ENCODE measurements around the gene SCGB1C1. TPM values are rescaled to one million over a fixed set of nuclear protein-coding genes. Genes with fewer than 3 reads are reported as not detected.
A peak's percentile ranks its signal among the peaks of the same experiment; 100 is the strongest.

Gene SCGB1C1
- total and polyA plus RNA-seq, 9 of the 15 experiments (the other 6 are each of a cell fraction or from before 2014, with no cell fraction given): not detected

DNA sequence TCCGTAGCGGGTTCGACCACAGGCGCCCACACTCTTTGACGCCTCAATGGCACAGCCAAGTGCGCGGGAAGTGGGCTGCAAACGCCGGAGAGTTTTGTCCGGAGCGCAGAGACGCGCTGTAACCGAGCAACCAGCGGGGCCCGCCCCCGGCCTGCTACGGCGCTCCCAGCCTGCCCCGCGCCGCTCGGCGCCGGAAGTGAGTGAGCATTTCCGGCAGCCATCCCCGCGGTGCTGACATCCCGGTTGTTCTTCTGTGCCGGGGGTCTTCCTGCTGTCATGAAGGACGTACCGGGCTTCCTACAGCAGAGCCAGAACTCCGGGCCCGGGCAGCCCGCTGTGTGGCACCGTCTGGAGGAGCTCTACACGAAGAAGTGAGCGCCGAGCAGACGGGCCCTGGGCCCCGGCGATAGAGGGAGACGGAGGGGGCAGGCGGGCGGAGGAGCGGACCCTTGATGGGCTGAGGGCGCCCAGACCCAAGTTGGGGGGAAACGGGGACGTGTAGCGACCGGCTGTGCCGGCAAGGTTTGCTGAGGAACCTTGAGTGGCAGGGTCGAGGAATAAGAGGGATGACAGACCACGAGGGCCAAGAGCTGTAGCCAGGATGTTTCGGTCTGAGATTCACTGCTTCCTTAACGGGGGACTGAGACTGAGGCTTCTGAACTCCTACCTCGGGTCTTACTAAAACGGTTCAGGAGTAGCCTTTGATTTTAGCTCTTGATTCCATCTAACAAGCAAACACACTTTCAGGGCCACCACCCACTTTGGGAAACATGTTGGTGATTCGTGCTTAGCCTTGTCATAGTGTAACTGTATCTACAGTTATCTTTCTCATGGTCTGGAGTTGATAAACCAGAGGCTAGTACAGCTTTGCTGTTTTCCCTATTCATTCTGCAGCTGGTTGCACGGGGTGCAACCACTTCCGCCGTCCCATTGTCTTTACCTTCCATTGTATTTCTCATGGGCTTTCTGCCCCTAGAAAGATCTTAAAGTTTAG, 44.2 kb downstream of the SCGB1C1 start, which contains the start of gene PSMD13 (continued):
- TF ChIP-seq, protein P1, sequence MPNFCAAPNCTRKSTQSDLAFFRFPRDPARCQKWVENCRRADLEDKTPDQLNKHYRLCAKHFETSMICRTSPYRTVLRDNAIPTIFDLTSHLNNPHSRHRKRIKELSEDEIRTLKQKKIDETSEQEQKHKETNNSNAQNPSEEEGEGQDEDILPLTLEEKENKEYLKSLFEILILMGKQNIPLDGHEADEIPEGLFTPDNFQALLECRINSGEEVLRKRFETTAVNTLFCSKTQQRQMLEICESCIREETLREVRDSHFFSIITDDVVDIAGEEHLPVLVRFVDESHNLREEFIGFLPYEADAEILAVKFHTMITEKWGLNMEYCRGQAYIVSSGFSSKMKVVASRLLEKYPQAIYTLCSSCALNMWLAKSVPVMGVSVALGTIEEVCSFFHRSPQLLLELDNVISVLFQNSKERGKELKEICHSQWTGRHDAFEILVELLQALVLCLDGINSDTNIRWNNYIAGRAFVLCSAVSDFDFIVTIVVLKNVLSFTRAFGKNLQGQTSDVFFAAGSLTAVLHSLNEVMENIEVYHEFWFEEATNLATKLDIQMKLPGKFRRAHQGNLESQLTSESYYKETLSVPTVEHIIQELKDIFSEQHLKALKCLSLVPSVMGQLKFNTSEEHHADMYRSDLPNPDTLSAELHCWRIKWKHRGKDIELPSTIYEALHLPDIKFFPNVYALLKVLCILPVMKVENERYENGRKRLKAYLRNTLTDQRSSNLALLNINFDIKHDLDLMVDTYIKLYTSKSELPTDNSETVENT (CRISPR knock-in tag; IDR thresholded peaks at IDR 0.05): no peak
- no peak for TF ChIP-seq FIP1L1 (IDR thresholded peaks at IDR 0.05; ENCODE audit: low read depth, low read length, poor library complexity, severe bottlenecking)
- TF ChIP-seq ZNF354B (CRISPR knock-in tag; IDR thresholded peaks at IDR 0.05): no peak
- TF ChIP-seq, protein P2, sequence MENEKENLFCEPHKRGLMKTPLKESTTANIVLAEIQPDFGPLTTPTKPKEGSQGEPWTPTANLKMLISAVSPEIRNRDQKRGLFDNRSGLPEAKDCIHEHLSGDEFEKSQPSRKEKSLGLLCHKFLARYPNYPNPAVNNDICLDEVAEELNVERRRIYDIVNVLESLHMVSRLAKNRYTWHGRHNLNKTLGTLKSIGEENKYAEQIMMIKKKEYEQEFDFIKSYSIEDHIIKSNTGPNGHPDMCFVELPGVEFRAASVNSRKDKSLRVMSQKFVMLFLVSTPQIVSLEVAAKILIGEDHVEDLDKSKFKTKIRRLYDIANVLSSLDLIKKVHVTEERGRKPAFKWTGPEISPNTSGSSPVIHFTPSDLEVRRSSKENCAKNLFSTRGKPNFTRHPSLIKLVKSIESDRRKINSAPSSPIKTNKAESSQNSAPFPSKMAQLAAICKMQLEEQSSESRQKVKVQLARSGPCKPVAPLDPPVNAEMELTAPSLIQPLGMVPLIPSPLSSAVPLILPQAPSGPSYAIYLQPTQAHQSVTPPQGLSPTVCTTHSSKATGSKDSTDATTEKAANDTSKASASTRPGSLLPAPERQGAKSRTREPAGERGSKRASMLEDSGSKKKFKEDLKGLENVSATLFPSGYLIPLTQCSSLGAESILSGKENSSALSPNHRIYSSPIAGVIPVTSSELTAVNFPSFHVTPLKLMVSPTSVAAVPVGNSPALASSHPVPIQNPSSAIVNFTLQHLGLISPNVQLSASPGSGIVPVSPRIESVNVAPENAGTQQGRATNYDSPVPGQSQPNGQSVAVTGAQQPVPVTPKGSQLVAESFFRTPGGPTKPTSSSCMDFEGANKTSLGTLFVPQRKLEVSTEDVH (IDR thresholded peaks at IDR 0.05; ENCODE audit: low read depth, partially characterized antibody): peak; percentile 85
- no peak for TF ChIP-seq ARID1B (IDR thresholded peaks at IDR 0.05)
- no peak for TF ChIP-seq KAT2B (IDR thresholded peaks at IDR 0.05; ENCODE audit: low read depth, low read length)
- no peak for TF ChIP-seq ZNF324 (CRISPR knock-in tag; IDR thresholded peaks at IDR 0.05)
- TF ChIP-seq, protein P3, sequence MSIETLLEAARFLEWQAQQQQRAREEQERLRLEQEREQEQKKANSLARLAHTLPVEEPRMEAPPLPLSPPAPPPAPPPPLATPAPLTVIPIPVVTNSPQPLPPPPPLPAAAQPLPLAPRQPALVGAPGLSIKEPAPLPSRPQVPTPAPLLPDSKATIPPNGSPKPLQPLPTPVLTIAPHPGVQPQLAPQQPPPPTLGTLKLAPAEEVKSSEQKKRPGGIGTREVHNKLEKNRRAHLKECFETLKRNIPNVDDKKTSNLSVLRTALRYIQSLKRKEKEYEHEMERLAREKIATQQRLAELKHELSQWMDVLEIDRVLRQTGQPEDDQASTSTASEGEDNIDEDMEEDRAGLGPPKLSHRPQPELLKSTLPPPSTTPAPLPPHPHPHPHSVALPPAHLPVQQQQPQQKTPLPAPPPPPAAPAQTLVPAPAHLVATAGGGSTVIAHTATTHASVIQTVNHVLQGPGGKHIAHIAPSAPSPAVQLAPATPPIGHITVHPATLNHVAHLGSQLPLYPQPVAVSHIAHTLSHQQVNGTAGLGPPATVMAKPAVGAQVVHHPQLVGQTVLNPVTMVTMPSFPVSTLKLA (conservative IDR thresholded peaks at IDR 0.05): peak; percentile 68 to 79
- no peak for TF ChIP-seq STAT5A (IDR thresholded peaks at IDR 0.05; ENCODE audit: borderline replicate concordance, low read length)
- TF ChIP-seq, protein P4, sequence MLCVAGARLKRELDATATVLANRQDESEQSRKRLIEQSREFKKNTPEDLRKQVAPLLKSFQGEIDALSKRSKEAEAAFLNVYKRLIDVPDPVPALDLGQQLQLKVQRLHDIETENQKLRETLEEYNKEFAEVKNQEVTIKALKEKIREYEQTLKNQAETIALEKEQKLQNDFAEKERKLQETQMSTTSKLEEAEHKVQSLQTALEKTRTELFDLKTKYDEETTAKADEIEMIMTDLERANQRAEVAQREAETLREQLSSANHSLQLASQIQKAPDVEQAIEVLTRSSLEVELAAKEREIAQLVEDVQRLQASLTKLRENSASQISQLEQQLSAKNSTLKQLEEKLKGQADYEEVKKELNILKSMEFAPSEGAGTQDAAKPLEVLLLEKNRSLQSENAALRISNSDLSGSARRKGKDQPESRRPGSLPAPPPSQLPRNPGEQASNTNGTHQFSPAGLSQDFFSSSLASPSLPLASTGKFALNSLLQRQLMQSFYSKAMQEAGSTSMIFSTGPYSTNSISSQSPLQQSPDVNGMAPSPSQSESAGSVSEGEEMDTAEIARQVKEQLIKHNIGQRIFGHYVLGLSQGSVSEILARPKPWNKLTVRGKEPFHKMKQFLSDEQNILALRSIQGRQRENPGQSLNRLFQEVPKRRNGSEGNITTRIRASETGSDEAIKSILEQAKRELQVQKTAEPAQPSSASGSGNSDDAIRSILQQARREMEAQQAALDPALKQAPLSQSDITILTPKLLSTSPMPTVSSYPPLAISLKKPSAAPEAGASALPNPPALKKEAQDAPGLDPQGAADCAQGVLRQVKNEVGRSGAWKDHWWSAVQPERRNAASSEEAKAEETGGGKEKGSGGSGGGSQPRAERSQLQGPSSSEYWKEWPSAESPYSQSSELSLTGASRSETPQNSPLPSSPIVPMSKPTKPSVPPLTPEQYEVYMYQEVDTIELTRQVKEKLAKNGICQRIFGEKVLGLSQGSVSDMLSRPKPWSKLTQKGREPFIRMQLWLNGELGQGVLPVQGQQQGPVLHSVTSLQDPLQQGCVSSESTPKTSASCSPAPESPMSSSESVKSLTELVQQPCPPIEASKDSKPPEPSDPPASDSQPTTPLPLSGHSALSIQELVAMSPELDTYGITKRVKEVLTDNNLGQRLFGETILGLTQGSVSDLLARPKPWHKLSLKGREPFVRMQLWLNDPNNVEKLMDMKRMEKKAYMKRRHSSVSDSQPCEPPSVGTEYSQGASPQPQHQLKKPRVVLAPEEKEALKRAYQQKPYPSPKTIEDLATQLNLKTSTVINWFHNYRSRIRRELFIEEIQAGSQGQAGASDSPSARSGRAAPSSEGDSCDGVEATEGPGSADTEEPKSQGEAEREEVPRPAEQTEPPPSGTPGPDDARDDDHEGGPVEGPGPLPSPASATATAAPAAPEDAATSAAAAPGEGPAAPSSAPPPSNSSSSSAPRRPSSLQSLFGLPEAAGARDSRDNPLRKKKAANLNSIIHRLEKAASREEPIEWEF (CRISPR knock-in tag; IDR thresholded peaks at IDR 0.05): no peak
- no peak for TF ChIP-seq TCF3 (CRISPR knock-in tag; IDR thresholded peaks at IDR 0.05)
- peak in 1 of 2 experiments; percentile 44; a peak in 1 of 4 replicates for TF ChIP-seq SRF (CRISPR knock-in tag; IDR thresholded peaks at IDR 0.05)
- no peak for TF ChIP-seq BACH1 (tag; IDR thresholded peaks at IDR 0.05)
- TF ChIP-seq COPS2 (conservative IDR thresholded peaks at IDR 0.05): no peak

Data from K562 (cell line).